Measurements from ENCODE around the gene STARD5.

GRCh38 chr15:81327516-81327915, 3.6 kb upstream of the STARD5 start:
- TF ChIP-seq CTCF (IDR thresholded peaks at IDR 0.05) (no peak), EP300 (IDR thresholded peaks at IDR 0.05) (no peak), POLR2AphosphoS5 (IDR thresholded peaks at IDR 0.05) (no peak)
